HG03558 (cell line): ENCODE data around the gene RBM10.

Source experiments
- ATAC-seq: cut with Tn5 transposase; IDR thresholded peaks from one replicate; pipeline ENCODE4 v1.9.1; 2021; ENCODE audit warnings: moderate number of reproducible peaks; ENCODE audit not compliant: unreplicated experiment; ENCODE audit errors: extremely low read depth

The RBM10 gene

DNA sequence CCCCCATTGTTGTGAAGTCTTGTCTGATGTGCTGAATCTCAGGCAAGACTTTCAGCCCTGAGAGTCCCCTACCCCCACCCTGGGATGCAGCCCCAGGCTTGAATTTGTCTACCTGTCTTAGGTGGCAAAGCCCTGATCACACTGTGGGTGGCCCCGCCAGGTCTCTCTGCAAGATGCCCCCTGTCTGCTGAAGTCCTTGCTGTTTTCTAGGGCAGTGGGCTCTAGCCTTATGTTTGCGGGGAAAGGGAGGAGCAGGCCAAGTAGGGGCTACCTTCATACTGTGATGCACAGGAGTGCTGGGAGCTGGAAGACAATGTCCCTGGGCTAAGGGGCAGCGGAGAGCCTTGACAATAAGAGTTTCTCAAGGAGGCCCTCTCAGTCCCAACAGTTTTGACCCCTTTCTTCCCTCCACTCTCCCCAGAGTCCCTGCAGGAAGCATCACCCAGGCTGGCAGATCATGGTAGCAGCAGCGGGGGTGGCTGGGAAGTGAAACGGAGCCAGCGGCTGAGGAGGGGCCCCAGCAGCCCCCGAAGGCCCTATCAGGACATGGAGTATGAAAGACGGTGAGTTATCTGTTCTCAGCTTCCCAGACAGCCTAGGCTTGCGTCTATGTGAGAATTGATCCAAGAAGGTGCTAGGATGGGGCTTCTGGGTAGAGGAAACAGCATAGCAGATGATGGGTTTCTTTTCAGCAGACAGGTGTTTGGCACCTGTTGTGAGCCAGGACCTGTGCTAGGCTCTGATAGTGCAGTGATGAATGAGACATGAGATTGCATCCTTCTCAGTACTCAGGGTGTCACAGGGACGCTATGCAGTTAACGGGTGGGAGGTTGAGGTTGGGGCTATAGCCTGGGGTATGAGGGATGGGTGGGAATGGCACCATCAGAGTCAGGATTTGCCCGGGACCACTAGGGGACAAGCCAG, 2.2 kb downstream of the RBM10 start:
- ATAC-seq = no peak

DNA sequence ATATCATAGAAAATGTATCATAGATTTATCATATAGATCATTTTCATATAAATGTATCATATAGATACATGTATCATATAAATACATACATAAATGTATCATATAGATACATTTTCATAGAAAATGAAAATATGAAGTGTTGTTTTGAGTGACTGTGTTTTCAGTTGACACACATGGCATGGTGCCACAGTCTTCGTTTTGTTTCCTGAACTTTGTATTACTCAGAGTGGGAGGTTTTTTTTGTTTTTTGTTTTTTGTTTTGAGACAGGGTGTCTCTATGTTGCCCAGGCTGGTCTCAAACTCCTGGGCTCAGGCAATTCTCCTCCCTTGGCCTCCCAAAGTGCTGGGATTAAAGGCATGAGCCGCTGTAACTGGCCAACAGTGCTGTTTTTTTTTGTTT, 3.9 kb downstream of the RBM10 start:
- no peak for ATAC-seq

DNA sequence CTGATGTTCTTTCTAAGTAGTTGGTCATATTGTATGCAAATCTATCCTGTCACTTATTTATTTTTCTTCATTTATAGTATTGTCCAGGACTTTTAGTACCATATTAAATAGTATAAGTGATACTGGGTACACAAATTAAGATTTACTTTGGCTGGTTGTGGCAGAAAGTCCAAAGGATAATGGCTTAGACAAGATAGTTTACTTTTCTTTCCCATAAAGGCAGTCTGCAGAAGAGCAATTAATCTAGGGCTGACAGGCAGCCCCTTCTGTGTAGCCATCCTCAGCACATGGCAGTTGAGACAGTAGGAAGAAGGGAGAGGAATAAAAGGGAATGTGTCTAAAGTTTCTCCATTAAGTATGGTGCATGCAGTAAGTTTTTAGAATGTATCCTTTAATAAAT, 6.4 kb downstream of the RBM10 start:
- ATAC-seq = no peak

DNA sequence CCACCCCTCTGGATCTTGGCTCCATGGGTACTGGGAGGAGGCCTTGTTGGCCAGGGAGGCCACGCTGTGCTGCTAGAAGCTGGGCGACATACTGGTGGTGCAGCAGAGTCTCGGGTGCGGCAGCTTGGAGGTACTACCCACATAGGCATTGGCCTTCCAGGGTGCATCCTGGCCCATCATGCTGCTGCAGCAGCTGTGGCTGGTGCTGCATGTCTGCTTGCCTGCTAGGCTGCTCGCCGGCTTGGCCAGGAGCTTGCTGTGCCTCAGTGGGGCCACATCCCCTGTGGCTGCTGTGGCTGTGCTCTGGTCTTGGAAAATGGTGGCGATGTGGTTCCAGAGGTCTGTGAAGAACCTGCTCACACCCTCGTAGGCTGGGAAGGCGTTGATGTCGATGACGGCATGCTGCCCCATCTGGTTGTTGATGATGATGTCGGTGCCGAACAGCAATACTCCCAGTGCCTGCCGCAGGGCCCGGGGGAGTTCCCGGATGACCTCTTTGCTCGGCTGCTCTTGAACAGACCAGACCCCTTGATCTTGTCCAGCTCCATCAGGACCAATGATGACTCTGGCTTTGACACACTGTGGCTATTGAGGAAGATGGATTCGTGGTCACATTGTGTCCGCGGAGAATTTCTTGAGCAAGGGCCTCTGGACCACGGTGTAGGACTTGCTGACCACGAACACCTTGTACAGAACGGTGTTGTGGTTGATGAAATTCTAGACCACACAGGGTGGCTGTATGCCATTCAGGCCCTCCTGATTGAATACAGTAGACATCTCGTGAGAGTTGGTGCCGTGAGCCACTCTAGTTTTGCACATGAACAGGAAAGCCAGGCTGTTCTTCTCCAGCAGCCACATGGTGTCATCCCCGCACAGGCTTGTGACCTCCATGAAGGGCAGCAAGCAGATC, 11.8 kb downstream of the RBM10 start:
- no peak for ATAC-seq

DNA sequence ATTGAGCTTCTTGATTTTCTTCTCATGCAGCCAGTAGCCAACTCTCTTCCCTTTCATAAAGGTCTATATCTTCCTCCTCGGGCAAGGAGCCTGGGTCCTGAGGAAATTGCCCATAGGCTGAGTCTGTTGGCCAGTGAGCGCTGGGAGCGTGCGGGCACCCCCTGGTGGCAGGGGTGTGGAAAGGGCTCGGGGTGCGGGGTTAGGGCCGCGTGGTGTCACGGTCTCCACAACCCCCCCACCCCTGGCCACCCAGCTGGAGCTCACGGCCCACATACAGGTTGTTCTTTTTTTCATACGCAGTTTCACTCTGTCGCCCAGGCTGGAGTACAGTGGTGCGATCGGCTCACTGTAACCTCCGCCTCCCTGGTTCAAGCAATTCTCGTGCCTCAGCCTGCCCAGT, 13.1 kb downstream of the RBM10 start:
- no peak for ATAC-seq

DNA sequence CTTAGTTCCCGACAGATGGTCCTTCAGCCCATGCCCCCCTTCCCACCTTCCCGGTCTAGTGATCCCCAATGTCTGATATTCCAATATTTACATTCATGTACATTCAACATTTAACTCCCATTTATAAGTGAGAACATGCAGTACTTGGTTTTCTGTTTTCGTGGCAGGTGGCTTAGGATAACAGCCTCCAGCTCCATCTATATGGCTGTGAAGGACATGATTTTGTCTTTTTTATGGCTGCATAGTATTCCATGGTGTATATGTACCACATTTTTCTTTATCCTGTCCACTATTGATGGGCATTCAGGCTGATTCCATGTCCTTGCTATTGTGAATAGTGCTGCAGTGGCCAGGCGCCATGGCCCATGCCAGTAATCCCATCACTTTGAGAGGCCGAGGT, 13.8 kb downstream of the RBM10 start:
- no peak for ATAC-seq

DNA sequence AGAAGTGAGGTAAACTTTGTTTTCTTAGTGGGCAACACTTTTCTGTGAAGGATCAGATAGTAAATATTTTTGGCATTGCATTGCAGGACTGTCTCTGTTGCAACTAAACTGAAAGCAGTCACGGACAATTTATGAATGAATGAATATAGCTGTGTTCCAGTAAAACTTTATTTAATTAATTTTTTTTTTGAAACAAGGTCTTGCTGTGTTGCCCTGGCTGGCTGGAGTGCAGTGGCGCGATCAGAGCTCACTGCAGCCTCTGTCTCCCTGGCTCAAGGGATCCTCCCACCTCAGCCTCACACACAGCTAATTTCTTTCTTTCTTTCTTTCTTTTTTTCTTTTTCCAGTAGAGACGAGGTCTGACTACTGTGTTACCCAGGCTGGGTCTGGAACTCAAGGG, 15.8 kb downstream of the RBM10 start:
- ATAC-seq = no peak

DNA sequence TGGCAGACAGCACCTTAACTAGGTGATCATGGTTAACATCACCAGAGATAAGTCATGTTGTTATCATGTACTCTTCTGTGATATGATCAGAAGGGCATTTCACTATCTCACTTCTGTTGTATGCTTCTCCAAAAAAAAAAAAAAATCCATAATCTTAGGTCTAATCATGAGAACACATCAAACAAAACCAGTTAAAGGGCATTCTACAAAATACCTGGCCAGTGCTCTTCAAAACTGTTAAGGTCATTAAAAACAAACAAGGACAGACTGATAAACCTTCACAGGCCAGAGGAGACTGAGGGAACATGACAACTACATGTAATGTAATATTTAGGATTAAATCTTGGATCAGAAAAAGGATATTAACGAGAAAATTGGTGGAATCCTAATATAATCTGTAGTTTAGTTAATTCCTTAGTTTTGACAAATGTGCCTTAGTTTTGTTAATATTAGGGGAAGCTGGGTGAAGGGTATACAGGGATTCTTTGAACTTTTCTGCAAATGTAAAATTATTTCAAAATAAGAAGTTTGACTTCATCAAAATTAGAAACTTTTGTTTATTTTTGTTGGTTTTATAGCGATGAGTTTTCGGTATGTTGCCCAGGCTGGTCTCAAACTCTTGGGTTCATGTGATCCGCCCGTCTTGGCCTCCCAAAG, 18.0 kb downstream of the RBM10 start:
- no peak for ATAC-seq

DNA sequence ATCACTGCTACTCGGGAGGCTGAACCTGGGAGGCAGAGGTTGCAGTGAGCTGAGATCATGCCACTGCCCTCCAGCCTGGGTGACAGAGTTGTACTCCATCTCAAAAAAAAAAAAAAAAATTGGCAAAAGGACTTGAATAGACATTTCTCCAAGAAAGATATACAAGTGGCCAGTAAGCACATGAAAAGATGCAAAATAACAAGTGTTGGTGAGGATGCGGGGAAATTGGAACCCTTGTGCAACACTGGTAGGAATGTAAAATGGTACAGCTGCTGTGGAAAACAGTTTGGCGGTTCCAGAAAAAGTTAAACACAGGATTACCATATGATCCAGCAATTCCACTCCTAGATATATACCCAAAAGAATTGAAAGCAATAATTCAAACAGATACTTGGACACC, 19.4 kb downstream of the RBM10 start:
- ATAC-seq = no peak

DNA sequence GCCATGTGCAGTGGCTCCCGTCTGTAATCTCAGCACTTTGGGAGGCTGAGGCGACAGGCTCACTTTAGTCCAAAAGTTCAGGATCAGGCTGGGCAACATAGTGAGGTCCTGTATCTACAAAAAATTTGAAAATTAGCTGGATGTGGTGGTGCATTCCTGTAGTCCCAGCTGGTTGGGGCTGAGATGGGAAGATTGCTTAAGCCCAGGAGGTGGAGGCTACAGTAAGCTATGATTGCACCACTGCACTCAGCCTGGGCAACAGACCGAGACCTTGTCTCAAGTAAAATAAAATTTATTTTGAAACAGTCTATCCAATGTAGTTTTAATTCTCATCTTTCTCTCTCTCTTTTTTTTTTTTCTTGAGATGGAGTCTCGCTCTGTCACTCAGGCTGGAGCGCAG, 21.1 kb downstream of the RBM10 start:
- ATAC-seq = no peak

DNA sequence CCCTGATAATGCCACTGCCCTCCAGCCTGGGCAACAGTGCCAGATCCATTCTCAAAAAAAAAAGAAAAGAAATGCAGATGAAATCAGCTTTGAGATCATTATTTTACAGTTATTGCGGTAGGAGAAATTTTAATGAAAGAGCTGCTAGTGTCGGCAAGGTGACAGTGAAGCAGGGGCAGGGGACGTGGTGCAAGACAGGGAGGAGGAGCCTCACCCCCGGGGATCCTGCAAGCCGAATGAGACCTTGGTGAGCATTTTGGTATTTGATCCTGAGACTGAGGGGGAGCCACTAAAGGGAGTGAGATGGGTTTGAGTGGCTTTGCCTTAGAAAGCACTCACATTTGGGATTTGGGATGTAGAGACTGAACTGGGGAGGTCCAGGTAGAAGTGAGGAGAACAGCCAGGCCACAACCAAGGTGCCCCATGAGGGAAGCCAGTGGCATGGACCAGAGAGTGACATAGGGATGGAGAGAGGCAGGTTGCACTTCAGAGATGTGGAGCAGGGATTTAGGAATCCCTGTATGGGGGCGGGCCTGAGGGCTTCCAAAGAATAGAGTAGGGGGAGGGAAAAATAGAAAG, 23.6 kb downstream of the RBM10 start:
- no peak for ATAC-seq

DNA sequence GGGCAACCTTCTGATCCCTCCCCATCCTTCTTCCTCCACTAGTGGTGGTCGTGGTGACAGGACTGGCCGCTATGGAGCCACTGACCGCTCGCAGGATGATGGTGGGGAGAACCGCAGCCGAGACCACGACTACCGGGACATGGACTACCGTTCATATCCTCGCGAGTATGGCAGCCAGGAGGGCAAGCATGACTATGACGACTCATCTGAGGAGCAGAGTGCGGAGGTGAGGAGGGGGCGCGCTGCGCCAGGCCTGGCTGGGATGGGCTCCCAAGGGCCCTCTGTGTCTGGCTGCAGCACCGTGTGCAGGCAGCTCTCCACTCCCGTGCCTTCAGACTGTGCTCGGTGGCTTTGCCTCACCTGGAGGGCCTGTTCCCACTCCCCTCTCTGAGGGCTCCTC, 24.3 kb downstream of the RBM10 start:
- ATAC-seq = no peak

DNA sequence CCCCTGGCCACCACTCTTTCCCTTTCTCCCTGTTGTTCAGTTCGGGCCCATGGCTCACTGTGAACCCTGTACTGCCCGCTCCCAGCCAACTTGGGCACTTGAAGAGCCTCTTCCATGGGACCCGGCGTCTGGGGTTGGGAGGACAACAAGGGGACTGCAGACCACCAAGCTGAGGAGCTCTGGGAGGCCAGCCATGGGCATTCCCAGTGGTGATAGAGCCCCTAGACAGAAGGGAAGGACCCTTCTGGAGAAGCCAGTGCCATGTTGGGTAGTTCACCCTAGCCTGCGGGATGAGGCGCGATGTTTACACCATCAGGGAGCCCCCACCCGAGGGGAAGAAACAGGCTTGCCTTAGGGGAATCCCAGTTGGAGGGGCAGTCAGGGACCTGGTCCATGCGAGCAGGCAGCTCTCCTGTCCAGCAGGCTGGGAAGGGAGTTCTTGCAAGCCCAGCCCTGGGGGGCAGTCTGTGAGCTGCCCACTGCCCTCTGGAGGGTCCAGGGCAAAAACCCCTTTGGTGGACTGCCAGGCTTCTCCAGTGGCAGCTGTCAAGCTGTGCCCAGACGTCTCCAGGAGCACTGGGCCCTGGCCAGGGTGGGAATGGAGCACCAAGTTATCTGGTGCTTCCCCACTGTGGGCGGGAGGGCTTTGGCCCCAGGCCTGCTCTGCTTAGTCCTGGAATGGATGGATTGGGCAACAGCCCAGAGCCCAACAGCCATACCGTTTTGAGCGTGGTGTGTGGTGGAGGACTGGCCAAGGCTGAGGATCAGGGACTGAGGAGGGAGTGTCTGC, 24.9 kb downstream of the RBM10 start:
- ATAC-seq = no peak

DNA sequence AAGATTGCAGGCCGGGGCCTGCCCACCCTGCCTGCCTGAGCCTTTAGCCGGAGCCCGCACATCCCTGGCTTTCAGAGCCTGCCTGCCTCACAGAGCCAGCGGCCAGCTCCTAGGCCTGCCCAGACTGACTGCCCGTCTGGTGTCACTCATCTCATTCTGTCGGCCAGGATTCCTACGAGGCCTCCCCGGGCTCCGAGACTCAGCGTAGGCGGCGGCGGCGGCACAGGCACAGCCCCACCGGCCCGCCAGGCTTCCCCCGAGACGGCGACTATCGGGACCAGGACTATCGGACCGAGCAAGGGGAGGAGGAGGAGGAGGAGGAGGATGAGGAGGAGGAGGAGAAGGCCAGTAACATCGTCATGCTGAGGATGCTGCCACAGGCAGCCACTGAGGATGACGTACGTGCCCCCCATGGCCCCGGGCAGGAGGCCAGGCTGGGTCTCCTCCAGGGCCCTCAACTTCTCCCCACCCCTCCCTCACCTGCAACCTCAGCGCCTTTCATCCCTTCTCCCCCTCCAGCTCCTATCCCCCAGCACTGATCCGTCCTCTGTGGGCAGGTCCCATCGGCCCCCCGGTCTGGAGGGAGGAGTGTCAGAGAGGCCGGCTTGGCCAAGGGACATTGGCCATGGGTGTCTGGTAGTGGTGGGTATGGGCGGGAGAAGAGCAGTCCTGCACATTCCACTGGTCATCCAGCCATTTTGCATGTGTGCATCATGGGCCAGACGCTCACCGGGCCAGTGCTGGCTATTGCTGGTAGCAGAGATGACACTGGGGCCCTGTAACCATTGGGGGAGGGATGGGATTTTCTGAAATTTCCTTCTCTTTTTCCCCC, 26.1 kb downstream of the RBM10 start:
- no peak for ATAC-seq

DNA sequence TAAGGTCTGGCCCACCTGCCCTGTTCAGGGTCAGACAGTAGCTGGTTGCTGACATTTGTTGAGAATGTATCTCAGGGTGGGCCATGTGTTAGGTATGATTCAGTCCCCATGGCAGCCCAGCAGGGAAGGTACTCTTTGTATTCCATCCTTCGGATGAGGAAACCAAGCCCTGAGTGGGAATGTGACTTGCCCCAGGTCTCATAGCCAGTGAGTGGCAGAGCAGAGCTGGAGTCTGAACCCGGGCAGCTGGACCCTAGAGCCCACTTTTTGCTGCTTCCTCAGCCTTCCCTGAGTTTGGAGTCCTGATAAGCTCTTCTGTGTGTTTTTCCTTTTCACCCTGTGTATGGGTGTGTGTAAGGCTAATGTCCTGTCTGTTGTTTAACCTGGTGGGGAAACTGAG, 27.0 kb downstream of the RBM10 start:
- no peak for ATAC-seq

DNA sequence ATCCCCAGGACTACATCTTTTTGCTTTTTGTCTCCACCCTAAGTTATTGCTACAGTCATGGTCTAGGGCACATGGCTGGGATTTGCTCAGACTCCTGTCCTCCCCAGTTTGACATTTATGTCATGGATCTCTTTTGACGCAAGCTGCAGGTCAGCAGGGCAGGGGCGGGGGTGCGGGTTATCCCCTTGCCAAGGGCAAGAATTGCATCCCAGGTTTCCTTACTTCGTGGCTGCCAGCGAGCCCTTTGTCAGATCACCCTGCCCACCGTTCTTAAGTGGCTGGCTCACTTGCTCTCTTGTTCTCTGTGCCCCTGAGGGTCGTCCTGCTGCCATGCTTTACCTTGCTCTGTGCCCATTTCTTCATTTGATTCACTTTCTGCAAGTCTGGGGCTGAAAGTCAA, 27.5 kb downstream of the RBM10 start:
- ATAC-seq = no peak

DNA sequence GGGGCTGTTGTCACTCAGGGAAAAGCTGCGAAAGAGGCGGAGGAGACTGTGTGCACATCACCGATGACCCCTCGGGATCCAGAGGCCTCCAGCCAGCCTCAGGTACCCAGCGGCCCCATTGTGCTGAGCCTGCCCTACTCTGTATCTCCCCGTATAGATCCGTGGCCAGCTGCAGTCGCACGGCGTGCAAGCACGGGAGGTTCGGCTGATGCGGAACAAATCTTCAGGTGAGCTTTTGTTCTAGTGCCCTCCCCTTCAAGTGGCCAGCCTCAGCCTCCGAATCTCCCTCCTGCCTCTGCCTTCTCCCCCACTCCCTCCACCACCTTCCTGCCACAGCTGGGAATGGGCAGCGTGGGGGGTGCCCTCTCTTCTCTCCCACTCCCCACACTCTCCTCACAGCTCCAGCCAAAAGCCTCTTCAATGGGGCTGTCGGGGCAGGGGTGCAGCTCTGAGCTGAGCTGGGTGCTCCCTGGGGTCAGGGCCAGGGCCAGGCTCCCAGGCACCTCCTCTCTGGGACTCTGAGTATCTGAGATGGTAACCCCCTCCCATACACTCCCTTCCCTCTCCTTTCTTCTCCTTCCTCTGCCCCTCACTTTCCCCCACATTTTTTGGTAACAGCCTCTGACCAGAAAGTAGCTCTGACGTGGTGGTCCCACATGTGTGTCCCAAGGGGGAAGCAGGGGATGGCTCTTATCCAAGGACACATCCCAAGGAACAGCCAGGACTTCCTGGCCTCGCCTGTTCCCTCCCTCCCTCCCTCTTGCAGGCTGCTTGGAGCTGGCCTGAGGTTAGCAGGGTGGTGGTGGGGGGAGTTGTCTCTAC, 28.2 kb downstream of the RBM10 start:
- ATAC-seq = no peak

DNA sequence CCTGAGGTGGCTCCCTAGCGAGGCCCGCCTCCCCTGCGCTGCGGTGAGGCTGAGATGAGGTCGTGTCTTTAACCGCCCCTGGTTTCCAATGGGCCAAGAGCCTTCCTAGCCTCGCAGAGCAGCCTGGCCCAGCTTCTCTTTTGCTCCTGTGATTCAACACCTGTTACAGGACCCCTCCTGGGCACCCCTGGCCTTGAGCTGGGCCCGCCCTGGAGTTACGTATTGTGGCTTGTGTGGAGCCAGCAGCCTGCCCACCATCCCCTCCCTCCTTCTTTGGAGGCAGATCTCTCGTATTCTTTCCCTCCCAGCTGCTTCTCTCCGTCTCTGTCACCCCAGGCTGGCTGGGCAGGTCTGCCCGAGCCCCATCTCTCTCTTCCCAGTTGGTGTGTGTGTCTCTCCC, 29.4 kb downstream of the RBM10 start:
- ATAC-seq = no peak
